ENCODE measurements around the gene LRRC8A. TPM values are rescaled to one million over a fixed set of nuclear protein-coding genes. Genes with fewer than 3 reads are reported as not detected.
A peak's percentile ranks its signal among the peaks of the same experiment; 100 is the strongest.

Gene LRRC8A
- total and polyA plus RNA-seq, 2 of the 13 experiments (the other 11 are each of a cell fraction or from before 2014, with no cell fraction given) = 16.1 to 40.6 TPM

DNA sequence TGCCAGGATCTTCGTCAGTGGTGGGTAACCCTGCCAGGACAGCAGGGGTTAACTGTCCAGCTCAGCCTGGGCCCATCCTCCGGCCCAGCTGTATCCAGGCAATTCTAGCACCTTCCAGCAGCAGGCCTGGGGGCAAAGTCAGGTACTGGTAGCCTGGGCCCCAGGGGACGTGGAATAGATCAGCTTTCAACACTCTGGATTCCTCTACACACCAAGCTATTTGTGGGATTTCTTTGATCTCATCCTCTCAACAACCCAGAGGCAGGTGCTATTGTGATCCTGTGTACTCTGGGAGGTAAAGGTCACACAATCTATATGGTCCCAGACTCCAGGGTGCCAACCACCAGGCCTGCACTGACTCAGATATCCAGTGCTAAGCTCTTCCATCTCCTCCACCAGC lies 43.6 kb upstream of the LRRC8A start (continued):
- TF ChIP-seq, protein P1, sequence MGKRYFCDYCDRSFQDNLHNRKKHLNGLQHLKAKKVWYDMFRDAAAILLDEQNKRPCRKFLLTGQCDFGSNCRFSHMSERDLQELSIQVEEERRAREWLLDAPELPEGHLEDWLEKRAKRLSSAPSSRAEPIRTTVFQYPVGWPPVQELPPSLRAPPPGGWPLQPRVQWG (CRISPR knock-in tag; IDR thresholded peaks at IDR 0.05; ENCODE audit: borderline replicate concordance, low read depth) = no peak
- no peak for TF ChIP-seq ISX (CRISPR knock-in tag; conservative IDR thresholded peaks at IDR 0.05)
- peak; percentile 52; the same call in 1 of the 2 replicates for TF ChIP-seq ZNF446 (CRISPR knock-in tag; IDR thresholded peaks at IDR 0.05)
- TF ChIP-seq ELF1 (CRISPR knock-in tag; IDR thresholded peaks at IDR 0.05) = 0 out of 2 replicates have a peak, but pooled peaks have one; percentile 13
- peak; percentile 52; the same call in 1 of the 2 replicates for TF ChIP-seq SPEN (CRISPR knock-in tag; IDR thresholded peaks at IDR 0.05; ENCODE audit: low read depth)
- no peak for TF ChIP-seq ZNF512B (CRISPR knock-in tag; IDR thresholded peaks at IDR 0.05; ENCODE audit: borderline replicate concordance)
- 0 out of 2 replicates have a peak, but pooled peaks have one; percentile 54 for TF ChIP-seq KDM1A (CRISPR knock-in tag; IDR thresholded peaks at IDR 0.05)
- no peak for TF ChIP-seq GABPB1 (CRISPR knock-in tag; IDR thresholded peaks at IDR 0.05)
- peak; percentile 83 for TF ChIP-seq RARA (CRISPR knock-in tag; IDR thresholded peaks at IDR 0.05)
- no peak for TF ChIP-seq ZNF256 (CRISPR knock-in tag; conservative IDR thresholded peaks at IDR 0.05)
- peak; percentile 76 for TF ChIP-seq HMG20B (CRISPR knock-in tag; conservative IDR thresholded peaks at IDR 0.05)
- TF ChIP-seq JUNB (CRISPR knock-in tag; IDR thresholded peaks at IDR 0.05; ENCODE audit: borderline replicate concordance) = no peak
- TF ChIP-seq, protein P2, sequence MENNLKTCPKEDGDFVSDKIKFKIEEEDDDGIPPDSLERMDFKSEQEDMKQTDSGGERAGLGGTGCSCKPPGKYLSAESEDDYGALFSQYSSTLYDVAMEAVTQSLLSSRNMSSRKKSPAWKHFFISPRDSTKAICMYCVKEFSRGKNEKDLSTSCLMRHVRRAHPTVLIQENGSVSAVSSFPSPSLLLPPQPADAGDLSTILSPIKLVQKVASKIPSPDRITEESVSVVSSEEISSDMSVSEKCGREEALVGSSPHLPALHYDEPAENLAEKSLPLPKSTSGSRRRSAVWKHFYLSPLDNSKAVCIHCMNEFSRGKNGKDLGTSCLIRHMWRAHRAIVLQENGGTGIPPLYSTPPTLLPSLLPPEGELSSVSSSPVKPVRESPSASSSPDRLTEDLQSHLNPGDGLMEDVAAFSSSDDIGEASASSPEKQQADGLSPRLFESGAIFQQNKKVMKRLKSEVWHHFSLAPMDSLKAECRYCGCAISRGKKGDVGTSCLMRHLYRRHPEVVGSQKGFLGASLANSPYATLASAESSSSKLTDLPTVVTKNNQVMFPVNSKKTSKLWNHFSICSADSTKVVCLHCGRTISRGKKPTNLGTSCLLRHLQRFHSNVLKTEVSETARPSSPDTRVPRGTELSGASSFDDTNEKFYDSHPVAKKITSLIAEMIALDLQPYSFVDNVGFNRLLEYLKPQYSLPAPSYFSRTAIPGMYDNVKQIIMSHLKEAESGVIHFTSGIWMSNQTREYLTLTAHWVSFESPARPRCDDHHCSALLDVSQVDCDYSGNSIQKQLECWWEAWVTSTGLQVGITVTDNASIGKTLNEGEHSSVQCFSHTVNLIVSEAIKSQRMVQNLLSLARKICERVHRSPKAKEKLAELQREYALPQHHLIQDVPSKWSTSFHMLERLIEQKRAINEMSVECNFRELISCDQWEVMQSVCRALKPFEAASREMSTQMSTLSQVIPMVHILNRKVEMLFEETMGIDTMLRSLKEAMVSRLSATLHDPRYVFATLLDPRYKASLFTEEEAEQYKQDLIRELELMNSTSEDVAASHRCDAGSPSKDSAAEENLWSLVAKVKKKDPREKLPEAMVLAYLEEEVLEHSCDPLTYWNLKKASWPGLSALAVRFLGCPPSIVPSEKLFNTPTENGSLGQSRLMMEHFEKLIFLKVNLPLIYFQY (CRISPR knock-in tag; IDR thresholded peaks at IDR 0.05; ENCODE audit: borderline replicate concordance) = no peak; the same call in 1 of the 2 replicates
- 0 out of 2 replicates have a peak, but pooled peaks have one; percentile 28 for TF ChIP-seq ZNF629 (CRISPR knock-in tag; conservative IDR thresholded peaks at IDR 0.05)
- TF ChIP-seq ZNF607 (CRISPR knock-in tag; IDR thresholded peaks at IDR 0.05; ENCODE audit: borderline replicate concordance) = peak; percentile 22; the same call in 1 of the 2 replicates
- no peak for TF ChIP-seq ZC3H4 (CRISPR knock-in tag; IDR thresholded peaks at IDR 0.05; ENCODE audit: borderline replicate concordance)
- TF ChIP-seq, protein P3, sequence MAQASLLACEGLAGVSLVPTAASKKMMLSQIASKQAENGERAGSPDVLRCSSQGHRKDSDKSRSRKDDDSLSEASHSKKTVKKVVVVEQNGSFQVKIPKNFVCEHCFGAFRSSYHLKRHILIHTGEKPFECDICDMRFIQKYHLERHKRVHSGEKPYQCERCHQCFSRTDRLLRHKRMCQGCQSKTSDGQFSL (CRISPR knock-in tag; IDR thresholded peaks at IDR 0.05) = no peak
- TF ChIP-seq SAFB2 (CRISPR knock-in tag; IDR thresholded peaks at IDR 0.05; ENCODE audit: borderline replicate concordance, low read depth) = 0 out of 2 replicates have a peak, but pooled peaks have one; percentile 50
- TF ChIP-seq HNRNPL (IDR thresholded peaks at IDR 0.05; ENCODE audit: low read depth, low read length) = 0 out of 2 replicates have a peak, but pooled peaks have one; percentile 9
- peak; percentile 75; the same call in 1 of the 2 replicates for TF ChIP-seq RFXAP (CRISPR knock-in tag; IDR thresholded peaks at IDR 0.05; ENCODE audit: borderline replicate concordance)
- 0 out of 2 replicates have a peak, but pooled peaks have one; percentile 55 for TF ChIP-seq ARNTL (CRISPR knock-in tag; IDR thresholded peaks at IDR 0.05)
- peak; percentile 70; the same call in 1 of the 2 replicates for TF ChIP-seq SMYD3 (CRISPR knock-in tag; IDR thresholded peaks at IDR 0.05)
- TF ChIP-seq NONO (IDR thresholded peaks at IDR 0.05) = no peak
- TF ChIP-seq NONO (CRISPR knock-in tag; conservative IDR thresholded peaks at IDR 0.05) = peak; percentile 59; the same call in 1 of the 2 replicates
- peak; percentile 58 for TF ChIP-seq BCL6 (CRISPR knock-in tag; IDR thresholded peaks at IDR 0.05)
